Body of pancreas (tissue), 4 donors: ENCODE data around the gene GOT1.

ENCODE experiments used
- POLR2A ChIP-seq, 3 donors: fragments of 450-650 bp; IDR thresholded peaks; one replicate each; pipeline ENCODE4 v1.6.1; 2016; ENCODE audit warnings: antibody characterized with exemption in 3 of 3, mild to moderate bottlenecking in 2 of 3
- TF ChIP-seq, protein P1 (sequence below), 7 experiments: fragments of 450-650 bp in 4 of 7; fragments of 200-600 bp in 3 of 7; sonication (generic) in 3 of 7; IDR thresholded peaks; one replicate each; pipeline ENCODE4 v1.5.1; 2016 to 2019; ENCODE audit warnings: antibody characterized with exemption in 7 of 7

DNA sequence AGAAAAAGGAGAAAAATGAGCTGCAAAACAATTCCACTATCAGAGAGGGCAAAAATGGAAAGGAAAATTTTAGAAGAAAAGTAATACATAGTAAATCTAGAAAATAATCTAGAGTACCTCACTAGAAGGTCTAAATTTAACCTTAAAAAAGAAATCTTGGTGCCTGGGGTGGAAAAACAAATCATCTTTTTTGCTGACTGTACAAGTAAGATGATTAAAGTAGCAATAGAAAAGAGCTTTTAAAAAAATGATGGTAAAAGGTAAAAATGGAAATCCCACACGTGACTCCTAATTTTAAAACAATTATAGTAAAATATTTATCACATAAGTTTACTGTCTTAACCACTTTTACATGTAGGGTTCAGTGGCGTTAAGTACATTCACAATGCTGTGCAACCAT is 28.8 kb upstream of the GOT1 start:
- TF ChIP-seq, protein P1, sequence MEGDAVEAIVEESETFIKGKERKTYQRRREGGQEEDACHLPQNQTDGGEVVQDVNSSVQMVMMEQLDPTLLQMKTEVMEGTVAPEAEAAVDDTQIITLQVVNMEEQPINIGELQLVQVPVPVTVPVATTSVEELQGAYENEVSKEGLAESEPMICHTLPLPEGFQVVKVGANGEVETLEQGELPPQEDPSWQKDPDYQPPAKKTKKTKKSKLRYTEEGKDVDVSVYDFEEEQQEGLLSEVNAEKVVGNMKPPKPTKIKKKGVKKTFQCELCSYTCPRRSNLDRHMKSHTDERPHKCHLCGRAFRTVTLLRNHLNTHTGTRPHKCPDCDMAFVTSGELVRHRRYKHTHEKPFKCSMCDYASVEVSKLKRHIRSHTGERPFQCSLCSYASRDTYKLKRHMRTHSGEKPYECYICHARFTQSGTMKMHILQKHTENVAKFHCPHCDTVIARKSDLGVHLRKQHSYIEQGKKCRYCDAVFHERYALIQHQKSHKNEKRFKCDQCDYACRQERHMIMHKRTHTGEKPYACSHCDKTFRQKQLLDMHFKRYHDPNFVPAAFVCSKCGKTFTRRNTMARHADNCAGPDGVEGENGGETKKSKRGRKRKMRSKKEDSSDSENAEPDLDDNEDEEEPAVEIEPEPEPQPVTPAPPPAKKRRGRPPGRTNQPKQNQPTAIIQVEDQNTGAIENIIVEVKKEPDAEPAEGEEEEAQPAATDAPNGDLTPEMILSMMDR (IDR thresholded peaks at IDR 0.05), result no peak
- no peak for TF ChIP-seq POLR2A (IDR thresholded peaks at IDR 0.05)
